GM23248 (cell line): ENCODE measurements around the gene PLD2. TPM values are rescaled to one million over a fixed set of nuclear protein-coding genes. Genes with fewer than 3 reads are reported as not detected.
A peak's percentile ranks its signal among the peaks of the same experiment; 100 is the strongest.

Experiments
- DNase-seq: peaks from one replicate; pipeline ENCODE4 v3.0.0-alpha.2; 2015
- H2AFZ ChIP-seq: fragments of 200-600 bp; sonication (generic); 2 replicates; pipeline ENCODE4 v1.6.1; 2016; ENCODE audit warnings: antibody characterized with exemption
- H3F3A ChIP-seq: fragments of 200-600 bp; sonication (generic); 2 replicates; pipeline ENCODE4 v1.6.1; 2016; ENCODE audit warnings: mild to moderate bottlenecking, antibody characterized with exemption, mixed run types; ENCODE audit not compliant: insufficient read depth
- H3K27ac ChIP-seq: fragments of 200-600 bp; sonication (generic); 2 replicates; pipeline ENCODE4 v1.5.1; 2016; ENCODE audit warnings: mild to moderate bottlenecking
- H3K27me3 ChIP-seq: fragments of 200-600 bp; sonication (generic); replicated peaks from 2 replicates; pipeline ENCODE4 v1.6.1; 2016; ENCODE audit warnings: mild to moderate bottlenecking; ENCODE audit not compliant: insufficient read depth
- H3K36me3 ChIP-seq: fragments of 200-600 bp; sonication (generic); 2 replicates; pipeline ENCODE4 v1.6.1; 2016; ENCODE audit warnings: low read depth, mild to moderate bottlenecking
- H3K4me1 ChIP-seq: fragments of 200-600 bp; sonication (generic); 2 replicates; pipeline ENCODE4 v1.6.1; 2016; ENCODE audit warnings: mild to moderate bottlenecking; ENCODE audit not compliant: insufficient read depth
- H3K4me2 ChIP-seq: fragments of 200-600 bp; sonication (generic); one replicate; pipeline ENCODE4 v1.6.1; 2016; ENCODE audit warnings: mild to moderate bottlenecking; ENCODE audit not compliant: unreplicated experiment
- H3K4me3 ChIP-seq: fragments of 200-600 bp; sonication (generic); 2 replicates; pipeline ENCODE4 v1.5.1; 2016; ENCODE audit warnings: mild to moderate bottlenecking
- H3K79me2 ChIP-seq: fragments of 200-600 bp; sonication (generic); 2 replicates; pipeline ENCODE4 v1.6.1; 2016; ENCODE audit warnings: mild to moderate bottlenecking; ENCODE audit not compliant: insufficient read depth
- H3K9ac ChIP-seq: fragments of 200-600 bp; sonication (generic); 2 replicates; pipeline ENCODE4 v1.6.1; 2016; ENCODE audit warnings: mild to moderate bottlenecking
- H3K9me2 ChIP-seq: fragments of 200-600 bp; sonication (generic); 2 replicates; pipeline ENCODE4 v1.6.1; 2016; ENCODE audit warnings: mixed run types, mild to moderate bottlenecking, moderate library complexity; ENCODE audit not compliant: insufficient read depth
- H3K9me3 ChIP-seq: fragments of 200-600 bp; sonication (generic); one replicate; pipeline ENCODE4 v1.6.1; 2017; ENCODE audit warnings: low read depth
- H4K20me1 ChIP-seq: fragments of 200-600 bp; sonication (generic); 2 replicates; pipeline ENCODE4 v1.6.0; 2016; ENCODE audit not compliant: insufficient read depth
- EZH2 ChIP-seq: fragments of 200-600 bp; sonication (generic); IDR thresholded peaks from 2 replicates; pipeline ENCODE4 v1.6.1; 2018; ENCODE audit warnings: antibody characterized with exemption, mild to moderate bottlenecking; ENCODE audit not compliant: insufficient read depth, poor library complexity, severe bottlenecking
- EZH2phosphoT487 ChIP-seq: fragments of 200-600 bp; sonication (generic); IDR thresholded peaks from 2 replicates; pipeline ENCODE4 v1.6.1; 2018; ENCODE audit warnings: antibody characterized with exemption, moderate library complexity, mild to moderate bottlenecking, low read depth; ENCODE audit not compliant: insufficient read depth
- WGBS, 2 experiments: methylation state at CpG; one replicate each; pipeline ENCODE4 v1.1.6; 2015 to 2017; ENCODE audit warnings: low lambda C conversion rate in 2 of 2, low coverage in 1 of 2; ENCODE audit errors: missing lambda C conversion rate in 2 of 2; 5-methylcytosine and 5-hydroxymethylcytosine counted together
- in situ Hi-C: fragments of 300-500 bp; cut with MboI; formaldehyde crosslinking; loops from 2 replicates; pipeline ENCODE4 v1.15.0; 2020
- polyA plus RNA-seq: library from polyadenylated mRNA; unstranded; fragments of >200 nt; fragmentation: Nextera tagmentation; extraction: Ambion mirVana; gene quantifications from 2 replicates; pipeline ENCODE4 v1.2.1, GENCODE V29; 2016
- total RNA-seq: library from RNA; depleted of rRNA; stranded (reverse); fragments of >200 nt; shearing (Covaris generic); gene quantifications from 2 replicates; pipeline ENCODE4 v1.2.3, GENCODE V29; 2014

PLD2 gene
- total and polyA plus RNA-seq, 2 experiments from 2014 or later, result 11.9 to 20.9 TPM

GRCh38 chr17:4806456-4806776 is 536 bp upstream of the PLD2 start:
- H3K27me3 ChIP-seq, result no peaks in the 10 kb centered on the region
- H4K20me1 ChIP-seq, result no peaks in the 10 kb centered on the region
- no peaks in the 10 kb centered on the region for H3K79me2 ChIP-seq
- no peaks in the 10 kb centered on the region for H3K9me3 ChIP-seq
- peak overlapping the region; percentile 88 for H3K4me3 ChIP-seq
- WGBS, 2 experiments, result 1 to 3% methylated on average over 15 to 16 of the region's 16 CpGs
- H3K9ac ChIP-seq, result peak overlapping the region; percentile 82
- no peak for DNase-seq
- no peaks in the 10 kb centered on the region for H3F3A ChIP-seq
- TF ChIP-seq EZH2phosphoT487 (no peak), EZH2 (no peak)
- peak overlapping the region; percentile 75 for H3K4me2 ChIP-seq
- no peaks in the 10 kb centered on the region for H3K36me3 ChIP-seq
- H3K4me1 ChIP-seq, result peaks cover 4% of the 10 kb centered on the region; the same call in 1 of the 2 replicates
- in situ Hi-C loops, result no loop called here
- peak overlapping the region; percentile 72 for H2AFZ ChIP-seq
- H3K9me2 ChIP-seq, result no peaks in the 10 kb centered on the region
- no peak overlapping the region for H3K27ac ChIP-seq

GRCh38 chr17:4807605-4808377 is 839 bp downstream of the PLD2 start:
- H3F3A ChIP-seq, result no peaks in the 10 kb centered on the region
- TF ChIP-seq EZH2phosphoT487 (no peak), EZH2 (no peak)
- H3K9me2 ChIP-seq, result no peaks in the 10 kb centered on the region
- no peaks in the 10 kb centered on the region for H3K36me3 ChIP-seq
- H3K27ac ChIP-seq, result no peak overlapping the region
- H2AFZ ChIP-seq, result peak overlapping the region; percentile 72
- peaks cover 4% of the 10 kb centered on the region; the same call in 1 of the 2 replicates for H3K4me1 ChIP-seq
- peak; percentile 48 for DNase-seq
- H3K9me3 ChIP-seq, result no peaks in the 10 kb centered on the region
- peak overlapping the region; percentile 82 for H3K9ac ChIP-seq
- in situ Hi-C loops, result no loop called here
- H3K27me3 ChIP-seq, result no peaks in the 10 kb centered on the region
- peak overlapping the region; percentile 78 for H3K4me2 ChIP-seq
- no peaks in the 10 kb centered on the region for H4K20me1 ChIP-seq
- no peaks in the 10 kb centered on the region for H3K79me2 ChIP-seq
- 29 to 45% methylated on average over 16 to 32 of the region's 32 CpGs for WGBS, 2 experiments
- peak overlapping the region; percentile 88 for H3K4me3 ChIP-seq

DNA sequence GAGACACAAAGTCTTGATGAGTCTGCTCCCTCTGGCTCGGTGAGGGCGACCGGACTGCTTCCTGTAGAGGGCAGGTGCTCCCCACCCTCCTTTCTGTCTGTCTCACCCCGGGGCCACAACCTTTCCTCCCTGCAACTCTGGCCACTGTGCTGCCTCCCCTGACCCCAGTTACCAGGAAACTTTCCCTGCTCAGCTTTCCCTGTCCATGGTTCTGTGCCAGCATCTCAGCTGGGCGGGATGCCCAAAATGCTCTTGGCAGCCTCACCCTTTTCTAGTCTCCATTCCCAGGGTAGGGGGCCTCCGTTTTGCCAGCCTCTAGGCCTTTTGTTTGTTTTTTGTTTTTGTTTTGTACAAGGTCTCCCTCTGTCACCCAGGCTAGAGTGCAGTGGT is 1.4 kb downstream of the PLD2 start:
- Histone ChIP-seq H3F3A (no peaks in the 10 kb centered on the region), H3K79me2 (no peaks in the 10 kb centered on the region), H3K4me2 (no peak overlapping the region), H3K27me3 (no peaks in the 10 kb centered on the region), H2AFZ (no peak overlapping the region), H3K27ac (no peak overlapping the region), H3K9me3 (no peaks in the 10 kb centered on the region), H3K4me3 (no peak overlapping the region), H3K36me3 (no peaks in the 10 kb centered on the region), H3K9ac (no peak overlapping the region), H3K9me2 (no peaks in the 10 kb centered on the region), H4K20me1 (no peaks in the 10 kb centered on the region), H3K4me1 (peaks cover 4% of the 10 kb centered on the region; the same call in 1 of the 2 replicates)
- WGBS, 2 experiments, result 81 to 84% methylated on average over 6 of the region's 6 CpGs
- in situ Hi-C loops, result no loop called here
- DNase-seq, result peak; percentile 20
- TF ChIP-seq EZH2phosphoT487 (no peak), EZH2 (no peak)

- H3K79me2 ChIP-seq, result no peaks in the 10 kb centered on the region
- no peaks in the 10 kb centered on the region for H3K27me3 ChIP-seq
- H3K4me3 ChIP-seq, result no peak overlapping the region
- TF ChIP-seq EZH2phosphoT487 (no peak), EZH2 (no peak)
- H4K20me1 ChIP-seq, result no peaks in the 10 kb centered on the region
- no peak overlapping the region for H2AFZ ChIP-seq
- H3K4me1 ChIP-seq, result peaks cover 4% of the 10 kb centered on the region; the same call in 1 of the 2 replicates
- DNase-seq, result no peak
- H3K9me3 ChIP-seq, result no peaks in the 10 kb centered on the region
- H3K4me2 ChIP-seq, result no peak overlapping the region
- 82 to 84% methylated on average over 13 of the region's 13 CpGs for WGBS, 2 experiments
- in situ Hi-C loops, result no loop called here
- no peaks in the 10 kb centered on the region for H3K9me2 ChIP-seq
- H3K27ac ChIP-seq, result no peak overlapping the region
- H3K9ac ChIP-seq, result no peak overlapping the region
- no peaks in the 10 kb centered on the region for H3F3A ChIP-seq
- no peaks in the 10 kb centered on the region for H3K36me3 ChIP-seq
Measured at GRCh38 chr17:4810696-4811290, 3.8 kb downstream of the PLD2 start.
